ENCODE results near the gene REEP6.

GRCh38 chr19:1491849-1492170 is 829 bp downstream of the REEP6 start:
- no peak for TF ChIP-seq ATF3 (IDR thresholded peaks at IDR 0.05)
- no peak for TF ChIP-seq TAF1 (conservative IDR thresholded peaks at IDR 0.05)
- TF ChIP-seq CTCF (IDR thresholded peaks at IDR 0.05; ENCODE audit: low read depth, low read length, missing input control) = no peak
- TF ChIP-seq GABPA (IDR thresholded peaks at IDR 0.05 in 1 of 2, conservative IDR thresholded peaks at IDR 0.05 in 1 of 2) = no peak
- TF ChIP-seq YY1 (IDR thresholded peaks at IDR 0.05) = no peak
- no peak for TF ChIP-seq REST (IDR thresholded peaks at IDR 0.05)
- no peak for TF ChIP-seq MAX (IDR thresholded peaks at IDR 0.05)
